Body of pancreas (tissue), 4 donors: ENCODE results near the gene RNF151.

Experiments
- POLR2A ChIP-seq, 3 donors: fragments of 450-650 bp; IDR thresholded peaks; one replicate each; pipeline ENCODE4 v1.6.1; 2016; ENCODE audit warnings: antibody characterized with exemption in 3 of 3, mild to moderate bottlenecking in 2 of 3
- TF ChIP-seq, protein P1 (sequence below), 7 experiments: fragments of 450-650 bp in 4 of 7; fragments of 200-600 bp in 3 of 7; sonication (generic) in 3 of 7; IDR thresholded peaks; one replicate each; pipeline ENCODE4 v1.5.1; 2016 to 2019; ENCODE audit warnings: antibody characterized with exemption in 7 of 7

DNA sequence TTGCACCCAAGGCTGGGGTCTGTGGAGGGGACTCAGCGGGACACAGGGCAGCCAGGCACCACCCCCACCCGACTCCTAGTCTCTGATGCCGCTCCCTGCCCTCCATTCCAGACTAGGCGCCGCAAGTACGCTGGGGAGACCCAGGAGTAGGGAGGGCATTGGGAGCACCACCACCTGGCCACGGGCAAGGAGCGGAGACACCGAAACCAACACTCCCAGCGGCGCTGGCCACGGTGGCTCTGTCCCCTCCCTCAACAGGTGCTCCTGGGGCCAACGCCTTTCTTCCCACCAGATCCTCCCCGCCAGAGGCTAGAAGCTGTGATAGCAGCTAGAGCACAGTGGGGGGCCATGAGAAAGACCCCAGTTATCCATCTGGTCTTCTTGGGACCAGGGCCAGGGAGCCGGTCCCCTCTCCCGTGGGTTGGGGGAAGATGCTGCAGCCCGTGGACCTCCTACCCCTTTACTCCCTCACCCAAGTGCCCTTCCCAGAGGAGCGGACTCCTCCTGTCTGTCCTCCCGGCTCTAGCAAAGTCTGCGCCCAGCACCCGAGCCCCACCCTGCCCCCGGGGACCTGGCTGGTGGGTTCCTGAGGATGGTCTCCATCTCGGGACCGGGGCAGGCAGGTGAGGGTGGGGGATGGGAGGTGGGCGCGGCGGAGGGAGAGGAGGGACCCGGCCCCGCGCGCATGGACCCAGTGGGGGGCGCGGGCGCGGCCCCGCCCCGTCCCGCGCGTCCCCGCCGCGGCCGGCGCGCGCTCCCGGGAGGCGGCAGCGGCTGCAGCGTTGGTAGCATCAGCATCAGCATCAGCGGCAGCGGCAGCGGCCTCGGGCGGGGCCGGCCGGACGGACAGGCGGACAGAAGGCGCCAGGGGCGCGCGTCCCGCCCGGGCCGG, 22.8 kb downstream of the RNF151 start, which contains the start of gene SYNGR3:
- TF ChIP-seq, protein P1, sequence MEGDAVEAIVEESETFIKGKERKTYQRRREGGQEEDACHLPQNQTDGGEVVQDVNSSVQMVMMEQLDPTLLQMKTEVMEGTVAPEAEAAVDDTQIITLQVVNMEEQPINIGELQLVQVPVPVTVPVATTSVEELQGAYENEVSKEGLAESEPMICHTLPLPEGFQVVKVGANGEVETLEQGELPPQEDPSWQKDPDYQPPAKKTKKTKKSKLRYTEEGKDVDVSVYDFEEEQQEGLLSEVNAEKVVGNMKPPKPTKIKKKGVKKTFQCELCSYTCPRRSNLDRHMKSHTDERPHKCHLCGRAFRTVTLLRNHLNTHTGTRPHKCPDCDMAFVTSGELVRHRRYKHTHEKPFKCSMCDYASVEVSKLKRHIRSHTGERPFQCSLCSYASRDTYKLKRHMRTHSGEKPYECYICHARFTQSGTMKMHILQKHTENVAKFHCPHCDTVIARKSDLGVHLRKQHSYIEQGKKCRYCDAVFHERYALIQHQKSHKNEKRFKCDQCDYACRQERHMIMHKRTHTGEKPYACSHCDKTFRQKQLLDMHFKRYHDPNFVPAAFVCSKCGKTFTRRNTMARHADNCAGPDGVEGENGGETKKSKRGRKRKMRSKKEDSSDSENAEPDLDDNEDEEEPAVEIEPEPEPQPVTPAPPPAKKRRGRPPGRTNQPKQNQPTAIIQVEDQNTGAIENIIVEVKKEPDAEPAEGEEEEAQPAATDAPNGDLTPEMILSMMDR (IDR thresholded peaks at IDR 0.05): no peak
- no peak for TF ChIP-seq POLR2A (IDR thresholded peaks at IDR 0.05)
